ENCODE measurements around the gene XYLT1. TPM values are rescaled to one million over a fixed set of nuclear protein-coding genes. Genes with fewer than 3 reads are reported as not detected.

Gene XYLT1
- total and polyA plus RNA-seq, 2 of the 4 experiments (the other 2 are of a cell fraction): 9.0 to 12.7 TPM

DNA sequence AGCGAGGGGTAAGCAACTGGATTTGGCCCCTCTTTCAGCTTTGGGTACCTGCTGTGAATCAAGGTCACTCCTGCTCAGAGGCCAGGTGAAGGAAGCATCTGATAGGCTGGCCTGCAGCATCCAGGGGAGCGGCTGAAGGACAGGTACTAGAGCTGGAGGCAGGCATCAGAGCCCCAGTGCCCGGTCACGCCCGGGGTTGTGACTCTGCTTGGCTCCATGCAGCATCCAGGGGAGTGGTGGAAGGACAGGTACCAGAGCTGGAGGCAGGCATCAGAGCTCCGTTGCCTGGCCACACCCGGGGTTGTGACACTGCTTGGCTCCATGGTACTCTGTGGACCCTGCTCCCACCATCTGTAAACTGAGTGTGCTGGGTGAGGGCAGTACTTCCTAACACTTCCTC, 189.7 kb downstream of the XYLT1 start:
- Histone ChIP-seq H2AK5ac (ENCODE audit: low read depth, low read length) (no peak overlapping the region), H2AK9ac (replicated peaks; ENCODE audit: low read depth, low read length, poor library complexity) (no peak overlapping the region), H3K4me1 (ENCODE audit: control insufficient read depth, insufficient read depth, low read length) (no peaks in the 10 kb centered on the region), H2BK20ac (ENCODE audit: low read depth, low read length) (no peak overlapping the region), H3K4me2 (ENCODE audit: low read depth, low read length) (no peak overlapping the region), H3K27ac (ENCODE audit: insufficient read depth, low read length) (no peak overlapping the region), H3K9ac (ENCODE audit: low read depth, low read length) (no peak overlapping the region), H3K14ac (replicated peaks; ENCODE audit: low read depth, low read length) (no peak overlapping the region), H2BK120ac (ENCODE audit: low read depth, low read length) (no peak overlapping the region), H4K20me1 (ENCODE audit: insufficient read depth, low read length) (peaks cover 24% of the 10 kb centered on the region), H2BK5ac (ENCODE audit: low read depth, low read length, poor library complexity, severe bottlenecking) (no peak overlapping the region), H3K18ac (ENCODE audit: low read depth, low read length) (no peak overlapping the region), H3K56ac (ENCODE audit: extremely low read depth, insufficient read depth, low read length) (no peak overlapping the region), H4K91ac (ENCODE audit: insufficient read depth, low read depth, low read length) (no peak overlapping the region), H3K9me3 (ENCODE audit: control insufficient read depth, insufficient read depth, low read length) (no peaks in the 10 kb centered on the region), H3K79me1 (ENCODE audit: low read depth in 1 of 2, low read length in 2 of 2) (peaks cover 0 to 6% of the 10 kb centered on the region in 2 experiments; a peak in 2 of 4 replicates), H3K27me3 (ENCODE audit: control insufficient read depth, insufficient read depth, low read length) (no peaks in the 10 kb centered on the region), H2AFZ (replicated peaks; ENCODE audit: low read length, poor library complexity) (no peak overlapping the region), H3K23ac (ENCODE audit: low read depth, low read length) (no peak overlapping the region), H3K9me1 (ENCODE audit: insufficient read depth, low read length) (no peaks in the 10 kb centered on the region; the same call in 1 of the 2 replicates), H4K5ac (ENCODE audit: low read depth, low read length) (no peak overlapping the region), H2BK15ac (ENCODE audit: low read depth, low read length) (no peak overlapping the region), H4K8ac (ENCODE audit: low read depth in 2 of 2, low read length in 2 of 2) (no peak overlapping the region), H3K4me3 (ENCODE audit: insufficient read depth, low read depth, low read length) (no peak overlapping the region), H3K36me3 (ENCODE audit: control insufficient read depth, insufficient read depth, low read length) (no peaks in the 10 kb centered on the region), H3K4ac (ENCODE audit: low read depth, low read length) (no peak overlapping the region)
- TF ChIP-seq BHLHE40 (IDR thresholded peaks at IDR 0.05; ENCODE audit: low read depth, low read length) (no peak), MAFK (IDR thresholded peaks at IDR 0.05; ENCODE audit: low read depth, low read length) (no peak), MAZ (IDR thresholded peaks at IDR 0.05; ENCODE audit: borderline replicate concordance, low read depth, low read length) (no peak), RAD21 (IDR thresholded peaks at IDR 0.05; ENCODE audit: low read length) (no peak), CHD1 (IDR thresholded peaks at IDR 0.05; ENCODE audit: low read depth, low read length) (no peak)
- TF ChIP-seq, protein P1, sequence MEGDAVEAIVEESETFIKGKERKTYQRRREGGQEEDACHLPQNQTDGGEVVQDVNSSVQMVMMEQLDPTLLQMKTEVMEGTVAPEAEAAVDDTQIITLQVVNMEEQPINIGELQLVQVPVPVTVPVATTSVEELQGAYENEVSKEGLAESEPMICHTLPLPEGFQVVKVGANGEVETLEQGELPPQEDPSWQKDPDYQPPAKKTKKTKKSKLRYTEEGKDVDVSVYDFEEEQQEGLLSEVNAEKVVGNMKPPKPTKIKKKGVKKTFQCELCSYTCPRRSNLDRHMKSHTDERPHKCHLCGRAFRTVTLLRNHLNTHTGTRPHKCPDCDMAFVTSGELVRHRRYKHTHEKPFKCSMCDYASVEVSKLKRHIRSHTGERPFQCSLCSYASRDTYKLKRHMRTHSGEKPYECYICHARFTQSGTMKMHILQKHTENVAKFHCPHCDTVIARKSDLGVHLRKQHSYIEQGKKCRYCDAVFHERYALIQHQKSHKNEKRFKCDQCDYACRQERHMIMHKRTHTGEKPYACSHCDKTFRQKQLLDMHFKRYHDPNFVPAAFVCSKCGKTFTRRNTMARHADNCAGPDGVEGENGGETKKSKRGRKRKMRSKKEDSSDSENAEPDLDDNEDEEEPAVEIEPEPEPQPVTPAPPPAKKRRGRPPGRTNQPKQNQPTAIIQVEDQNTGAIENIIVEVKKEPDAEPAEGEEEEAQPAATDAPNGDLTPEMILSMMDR (conservative IDR thresholded peaks at IDR 0.05; ENCODE audit: low read depth, low read length): no peak
- BruUV-seq (replicated peaks): no TSS peak
- in situ Hi-C loops (cut with MboI; ENCODE audit: low sequenced_read_pairs) (no loop called here), dilution Hi-C loops (cut with HindIII; ENCODE audit: low sequenced_read_pairs, unreplicated experiment) (no loop called here), intact Hi-C loops (cut with micrococcal nuclease) (no loop called here)
- ChIA-PET POLR2A (ENCODE audit: unreplicated experiment) (no interaction called here), CTCF (no interaction called here)
- 96% methylated on average over 4 of the region's 7 CpGs; no CpG with 5 or more reads in 1 of the 2 experiments for WGBS, 2 experiments (ENCODE audit: extremely low coverage in 2 of 2, insufficient read length in 1 of 2)
- ATAC-seq (ENCODE audit: low read depth) (no peak), DNase-seq (no peak)
